Heart right ventricle (tissue), 16 donors: ENCODE measurements around the gene MICAL2. TPM values are rescaled to one million over a fixed set of nuclear protein-coding genes. Genes with fewer than 3 reads are reported as not detected.
A peak's percentile ranks its signal among the peaks of the same experiment; 100 is the strongest.

Source experiments
- ATAC-seq, 8 donors: fragments of 200-7000 bp; cut with Tn5 transposase; one replicate each; pipeline ENCODE4 v1.9.1; 2020; ENCODE audit warnings: mild to moderate bottlenecking in 8 of 8, moderate library complexity in 8 of 8, moderate number of reproducible peaks in 1 of 8
- DNase-seq, 2 donors: peaks; one replicate each; pipeline ENCODE4 v3.0.0-alpha.2; 2020
- H3K27ac ChIP-seq, 10 donors: fragments of 200-600 bp; sonication (generic) in 2 of 10; one replicate each; pipeline versions ENCODE4 v1.5.0 to v1.8.0; 2020 to 2022; ENCODE audit warnings: mild to moderate bottlenecking in 3 of 10
- H3K27me3 ChIP-seq, 7 donors: fragments of 200-600 bp; one replicate each; pipeline ENCODE4 v1.8.0; 2021 to 2022; ENCODE audit warnings: mild to moderate bottlenecking in 2 of 7
- H3K36me3 ChIP-seq, 9 donors: fragments of 200-600 bp; sonication (generic) in 1 of 9; one replicate each; pipeline versions ENCODE4 v1.5.0 to v1.8.0; 2020 to 2022; ENCODE audit warnings: mild to moderate bottlenecking in 2 of 9
- H3K4me1 ChIP-seq, 9 donors: fragments of 200-600 bp; sonication (generic) in 1 of 9; one replicate each; pipeline versions ENCODE4 v1.5.0 to v1.8.0; 2020 to 2022; ENCODE audit warnings: mild to moderate bottlenecking in 4 of 9
- H3K4me3 ChIP-seq, 10 donors: fragments of 200-600 bp; sonication (generic) in 2 of 10; one replicate each; pipeline versions ENCODE4 v1.5.0 to v1.8.0; 2020 to 2022; ENCODE audit warnings: mild to moderate bottlenecking in 7 of 10, moderate library complexity in 2 of 10
- H3K9me3 ChIP-seq, 11 donors: fragments of 200-600 bp in 10 of 11; sonication (generic) in 2 of 11; one replicate each; pipeline versions ENCODE4 v1.5.0 to v1.8.0; 2013 to 2022; ENCODE audit warnings: mild to moderate bottlenecking in 2 of 11, control low read depth in 1 of 11, moderate library complexity in 1 of 11
- CTCF ChIP-seq, 9 donors: fragments of 200-600 bp; sonication (generic) in 2 of 9; IDR thresholded peaks; one replicate each; pipeline versions ENCODE4 v1.5.0 to v1.8.0; 2021 to 2022; ENCODE audit warnings: antibody characterized with exemption in 9 of 9, mild to moderate bottlenecking in 5 of 9, moderate library complexity in 1 of 9
- WGBS, 2 donors: extraction: QIAGEN DNeasy Blood & Tissue Kit; methylation state at CpG; one replicate each; pipeline ENCODE4 v1.1.7; 2013; ENCODE audit warnings: inconsistent platforms in 1 of 2; 5-methylcytosine and 5-hydroxymethylcytosine counted together
- intact Hi-C, 10 donors: fragments of 100-400 bp; cut with DNase I; formaldehyde crosslinking; loops; one replicate each; pipeline versions ENCODE4 v1.11.1 to v1.14.2; 2022
- polyA plus RNA-seq, 2 donors: library from polyadenylated mRNA; stranded (reverse); fragments of 200-250 nt; gene quantifications; one replicate each; pipeline ENCODE4 v1.2.3, GENCODE V29; 2013
- total RNA-seq, 10 donors: library from RNA; stranded (reverse); fragmentation: NEBNext Ultra II Directional in 3 of 10; extraction: Animal tissue kit (Norgen Biotek cat#: 25700) in 3 of 10; gene quantifications; one replicate each; pipeline versions ENCODE4 v1.2.1 to v1.2.4, GENCODE V29; 2021 to 2023
- donor health status: Arrhythmogenic right ventricular cardiomyopathy.
- donor health status: ischemic (EF 13 %, LVEDD 7.1; RV severe dilation, severe dysfunction).
- donor health status: healthy with polysubstance abuse.
- donor health status: DM: no; HTN: yes; CAD: no.
- donor health status: DM: no; HTN: no; CAD: no.
- donor health status: ischemic (EF 25% LVEDD 6.9; RV normal size, moderate dysfunction).
- donor health status: ischemic (EF 25% LVEDD 5.7; RV mildly dilated, moderate dysfunction).
- donor health status: healthy.
- donor health status: DM: yes; HTN: yes; CAD: no.
- donor health status: Ischemic cardiomyopathy.
- donor health status: ischemic (EF 35%, LVEDD 5.7; RV mildly dilated, moderate dysfunction).
- donor health status: nonischemic (EF 11% LVEDD 7.7; RV severe dilation, severe dysfunction).
- donor health status: DM: yes; HTN: yes; CAD: no.
- donor health status: PGD.
- donor health status: ischemic (EF 29% LVEDD 5.4; RV normal size, mild dysfunction).
- donor health status: nonischemic (EF 23%, LVEDD 6.1; RV moderate dilation, normal function).

MICAL2 gene
- total and polyA plus RNA-seq, 12 donors = 32.5 to 95.7 (median 70.5) TPM

- H3K27me3 ChIP-seq = no peaks in the 10 kb centered on the region
- intact Hi-C loops = loop anchor here in 5 of 10 donors (5.0 to 10.0 kb wide), 5 partner anchors 334 to 604 kb away; no protein-coding TSS in a partner anchor
- H3K36me3 ChIP-seq = no peaks in the 10 kb centered on the region
- 42 to 45% methylated on average over 12 of the region's 12 CpGs for WGBS, 2 donors
- no peaks in the 10 kb centered on the region for H3K9me3 ChIP-seq
- H3K4me1 ChIP-seq = peaks cover 0 to 47% (median 20%) of the 10 kb centered on the region in 9 donors
- peak; percentile 55 to 80 (median 67) for ATAC-seq
- H3K27ac ChIP-seq = peak overlapping the region in 8 of 10 donors; percentile 8 to 79 (median 56)
- peak; percentile 77 to 83 for DNase-seq
- H3K4me3 ChIP-seq = no peak overlapping the region
- TF ChIP-seq CTCF (IDR thresholded peaks at IDR 0.05) = peak; percentile 78 to 92 (median 87)
These were observed 178.0 kb downstream of the MICAL2 start for GRCh38 chr11:12288212-12288930.

DNA sequence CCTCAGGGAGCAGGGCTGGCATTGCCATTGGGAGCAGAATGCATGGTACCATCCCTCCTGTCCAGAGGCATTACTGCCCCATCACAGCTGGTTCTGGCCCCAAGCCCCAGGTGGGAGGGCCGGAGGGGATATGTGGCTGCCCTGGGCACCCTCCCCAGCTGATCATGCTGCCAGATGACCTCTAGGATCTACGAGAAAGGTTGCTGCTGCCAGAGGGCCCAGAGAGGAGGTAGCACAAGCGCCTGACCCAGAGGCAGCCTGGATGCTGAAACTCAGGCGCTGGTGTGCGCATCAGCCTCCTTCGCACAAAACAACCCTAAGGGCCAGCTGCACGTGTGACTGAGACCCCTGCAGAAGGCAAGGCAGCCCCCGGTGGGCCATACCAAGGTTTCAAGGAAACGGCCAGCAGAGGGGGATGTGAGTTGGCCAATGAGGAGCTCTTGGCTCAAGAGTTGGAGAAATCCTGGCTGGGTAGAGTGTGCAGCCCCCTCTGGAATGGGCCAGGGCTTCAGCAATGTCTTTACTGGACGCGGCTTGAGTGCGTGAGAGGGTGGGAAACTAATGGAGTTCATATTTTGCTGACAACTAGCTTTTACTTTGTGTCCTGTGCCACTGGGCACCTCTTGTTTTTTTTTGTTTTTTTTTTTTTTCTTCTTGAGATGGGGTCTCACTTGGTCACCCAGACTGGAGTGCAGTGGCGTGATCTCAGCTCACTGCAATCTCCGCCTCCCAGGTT is 178.7 kb downstream of the MICAL2 start:
- peak in 2 of 9 donors; percentile 4 to 6 for TF ChIP-seq CTCF (IDR thresholded peaks at IDR 0.05)
- Histone ChIP-seq H3K36me3 (no peaks in the 10 kb centered on the region), H3K4me1 (peaks cover 0 to 47% (median 20%) of the 10 kb centered on the region in 9 donors), H3K27me3 (no peaks in the 10 kb centered on the region), H3K4me3 (no peak overlapping the region), H3K9me3 (no peaks in the 10 kb centered on the region), H3K27ac (no peak overlapping the region)
- DNase-seq (no peak), ATAC-seq (no peak)
- WGBS, 2 donors = 91 to 94% methylated on average over 14 of the region's 14 CpGs
- intact Hi-C loops = loop anchor here in 5 of 10 donors (5.0 to 10.0 kb wide), 5 partner anchors 334 to 603 kb away; no protein-coding TSS in a partner anchor

- Histone ChIP-seq H3K27ac (no peak overlapping the region), H3K36me3 (no peaks in the 10 kb centered on the region), H3K9me3 (no peaks in the 10 kb centered on the region), H3K4me1 (peaks cover 0 to 47% (median 20%) of the 10 kb centered on the region in 9 donors), H3K4me3 (no peak overlapping the region), H3K27me3 (no peaks in the 10 kb centered on the region)
- WGBS, 2 donors = 88 to 91% methylated on average over 7 of the region's 7 CpGs
- no peak for TF ChIP-seq CTCF (IDR thresholded peaks at IDR 0.05)
- intact Hi-C loops = loop anchor here in 6 of 10 donors (5.0 to 10.0 kb wide), 6 partner anchors 335 to 892 kb away; no protein-coding TSS in a partner anchor
- ATAC-seq (no peak), DNase-seq (no peak)
These were observed 179.5 kb downstream of the MICAL2 start for GRCh38 chr11:12289667-12290476.

DNA sequence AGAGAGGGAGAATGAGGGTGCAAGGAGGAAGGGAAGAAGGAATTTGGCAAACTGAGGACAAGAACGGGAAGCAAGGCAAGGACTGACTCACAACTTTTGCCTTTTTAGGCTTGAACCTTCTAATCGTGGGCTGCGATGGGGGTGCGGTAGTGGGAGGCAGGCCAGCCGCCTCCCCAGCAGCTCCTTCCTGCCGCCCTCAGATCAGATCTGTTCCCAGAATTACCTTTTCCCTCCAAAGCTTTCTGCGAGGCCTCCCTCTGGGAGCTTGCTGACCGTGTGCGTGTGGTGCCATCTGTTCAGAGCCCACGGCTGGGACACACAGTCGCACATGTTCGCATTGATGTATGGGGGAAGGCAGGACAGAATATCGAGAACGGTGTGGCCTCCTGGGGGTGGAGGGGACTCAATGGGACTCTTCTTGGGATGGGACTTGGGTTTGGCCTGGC is 180.1 kb downstream of the MICAL2 start:
- ATAC-seq = no peak
- intact Hi-C loops = loop anchor here in 1 of 10 donors (5.0 kb wide), 1 partner anchor 892 kb away; no protein-coding TSS in a partner anchor
- no peak for TF ChIP-seq CTCF (IDR thresholded peaks at IDR 0.05)
- Histone ChIP-seq H3K9me3 (no peaks in the 10 kb centered on the region), H3K4me1 (peaks cover 0 to 47% (median 20%) of the 10 kb centered on the region in 9 donors), H3K4me3 (no peak overlapping the region), H3K36me3 (no peaks in the 10 kb centered on the region), H3K27me3 (no peaks in the 10 kb centered on the region), H3K27ac (no peak overlapping the region)
- DNase-seq = no peak
- WGBS, 2 donors = 67 to 75% methylated on average over 14 of the region's 14 CpGs
